Cardiac muscle cell (in vitro differentiated cells and primary cell): ENCODE results near the gene PSMA5. TPM values are rescaled to one million over a fixed set of nuclear protein-coding genes. Genes with fewer than 3 reads are reported as not detected.

Experiments
- DNase-seq, 2 donors: peaks; one replicate each; pipeline versions ENCODE4 v3.0.0 to v3.0.0-alpha.2; 2010 to 2017; ENCODE audit warnings: low read depth in 1 of 2, low spot score in 1 of 2
- H3K27ac ChIP-seq: fragments of 200-600 bp; sonication (generic); 2 replicates; pipeline ENCODE4 v1.5.1; 2016
- H3K27me3 ChIP-seq: fragments of 200-600 bp; sonication (generic); 2 replicates; pipeline ENCODE4 v1.6.0; 2016; ENCODE audit warnings: control low read depth
- H3K36me3 ChIP-seq: fragments of 200-600 bp; sonication (generic); 2 replicates; pipeline ENCODE4 v1.5.1; 2016; ENCODE audit warnings: control low read depth
- H3K4me1 ChIP-seq: fragments of 200-600 bp; sonication (generic); 2 replicates; pipeline ENCODE4 v1.8.1; 2017; ENCODE audit warnings: low read depth, mild to moderate bottlenecking, mixed run types
- H3K4me3 ChIP-seq: fragments of 200-600 bp; sonication (generic); 2 replicates; pipeline ENCODE4 v1.5.1; 2016; ENCODE audit warnings: mild to moderate bottlenecking
- H3K9me3 ChIP-seq: fragments of 200-600 bp; sonication (generic); 2 replicates; pipeline ENCODE4 v1.5.1; 2017; ENCODE audit warnings: low read depth, mild to moderate bottlenecking, control low read depth
- polyA plus RNA-seq: library from polyadenylated mRNA; unstranded; fragments of >200 nt; fragmentation: Nextera tagmentation; extraction: Ambion mirVana; gene quantifications from 2 replicates; pipeline ENCODE4 v1.2.1, GENCODE V29; 2016
- total RNA-seq: library from RNA; depleted of rRNA; stranded (reverse); fragments of >200 nt; gene quantifications from 2 replicates; pipeline ENCODE4 v1.2.3, GENCODE V29; 2016
- TF ChIP-seq, protein P1 (sequence below): IDR thresholded peaks from 2 replicates; pipeline ENCODE4 v1.5.1; 2012; ENCODE audit warnings: low read depth, mild to moderate bottlenecking, low read length

The PSMA5 gene
- total and polyA plus RNA-seq, 2 experiments from 2014 or later: 24.8 to 103 TPM

DNA sequence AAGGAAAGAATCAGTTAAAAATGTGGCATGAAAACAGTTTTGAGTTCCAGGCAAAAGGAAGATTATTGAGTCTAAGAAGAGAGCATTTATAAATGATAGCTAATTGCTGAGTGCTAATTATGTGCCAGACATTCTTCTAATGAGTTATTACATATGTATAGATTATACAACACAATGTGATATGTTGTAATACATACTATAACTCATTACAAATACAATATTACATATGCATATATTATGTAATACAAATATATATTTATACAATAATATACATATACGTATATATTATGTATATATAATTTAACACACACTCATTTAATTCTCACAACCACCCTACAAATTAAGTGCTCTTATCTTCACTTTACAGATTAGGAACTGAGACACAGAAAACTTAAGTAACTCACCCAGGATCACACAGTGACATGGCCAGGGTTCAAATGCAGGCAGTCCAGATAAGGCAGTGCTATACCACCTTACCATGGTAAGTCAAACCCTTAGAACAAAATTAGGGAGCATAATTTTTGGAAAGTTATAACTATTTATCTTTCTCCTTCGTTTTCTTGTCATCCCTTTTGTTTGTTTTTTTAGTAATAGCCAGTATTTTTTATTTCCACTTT lies 32.5 kb downstream of the PSMA5 start:
- H3K27ac ChIP-seq: peak overlapping the region; percentile 91
- no peak overlapping the region for H3K4me3 ChIP-seq

DNA sequence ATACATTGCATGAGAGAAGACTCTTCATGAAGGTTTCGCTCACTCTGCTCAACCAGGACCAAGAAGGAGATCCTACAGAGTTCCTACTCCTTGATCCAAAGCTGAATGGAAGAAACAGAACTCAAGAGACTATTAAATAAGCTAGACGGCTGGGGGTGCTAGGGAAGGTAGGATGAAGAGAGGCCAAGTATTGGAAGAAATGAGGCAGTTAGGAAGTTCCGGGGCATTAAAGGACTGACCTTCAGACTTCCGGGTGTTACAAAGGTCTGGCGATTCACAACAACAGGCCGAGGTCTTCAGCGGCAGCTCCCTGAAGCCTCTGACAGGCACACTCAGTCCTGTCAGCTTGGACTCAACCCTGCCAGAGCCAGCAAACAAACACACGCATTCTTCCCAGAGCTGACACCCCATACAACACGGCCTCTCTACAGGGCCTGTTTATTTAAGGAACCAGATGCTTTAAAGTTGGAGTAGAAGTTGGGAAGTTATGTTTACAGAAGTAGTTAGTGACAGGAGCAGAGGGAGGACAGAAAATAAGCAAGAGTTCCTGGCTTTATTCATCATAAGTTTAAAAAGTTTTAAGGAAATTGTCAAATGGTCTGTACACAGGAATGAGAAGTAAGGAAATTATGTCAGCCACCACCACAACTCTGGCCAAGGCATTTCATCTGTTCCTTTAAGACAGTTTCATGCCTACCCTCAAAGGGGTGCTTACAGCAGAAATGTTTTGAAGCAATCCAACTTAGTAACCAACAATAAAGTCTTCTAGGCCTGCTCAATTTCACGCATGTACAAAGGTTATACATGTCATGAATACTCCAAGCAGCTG lies 33.2 kb downstream of the PSMA5 start:
- Histone ChIP-seq H3K9me3 (no peaks in the 10 kb centered on the region), H3K4me3 (no peak overlapping the region), H3K27ac (peak overlapping the region; percentile 91), H3K4me1 (peaks cover 67% of the 10 kb centered on the region), H3K36me3 (no peaks in the 10 kb centered on the region), H3K27me3 (no peaks in the 10 kb centered on the region)
- TF ChIP-seq, protein P1, sequence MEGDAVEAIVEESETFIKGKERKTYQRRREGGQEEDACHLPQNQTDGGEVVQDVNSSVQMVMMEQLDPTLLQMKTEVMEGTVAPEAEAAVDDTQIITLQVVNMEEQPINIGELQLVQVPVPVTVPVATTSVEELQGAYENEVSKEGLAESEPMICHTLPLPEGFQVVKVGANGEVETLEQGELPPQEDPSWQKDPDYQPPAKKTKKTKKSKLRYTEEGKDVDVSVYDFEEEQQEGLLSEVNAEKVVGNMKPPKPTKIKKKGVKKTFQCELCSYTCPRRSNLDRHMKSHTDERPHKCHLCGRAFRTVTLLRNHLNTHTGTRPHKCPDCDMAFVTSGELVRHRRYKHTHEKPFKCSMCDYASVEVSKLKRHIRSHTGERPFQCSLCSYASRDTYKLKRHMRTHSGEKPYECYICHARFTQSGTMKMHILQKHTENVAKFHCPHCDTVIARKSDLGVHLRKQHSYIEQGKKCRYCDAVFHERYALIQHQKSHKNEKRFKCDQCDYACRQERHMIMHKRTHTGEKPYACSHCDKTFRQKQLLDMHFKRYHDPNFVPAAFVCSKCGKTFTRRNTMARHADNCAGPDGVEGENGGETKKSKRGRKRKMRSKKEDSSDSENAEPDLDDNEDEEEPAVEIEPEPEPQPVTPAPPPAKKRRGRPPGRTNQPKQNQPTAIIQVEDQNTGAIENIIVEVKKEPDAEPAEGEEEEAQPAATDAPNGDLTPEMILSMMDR: no peak
- DNase-seq: peak; percentile 65 to 86

More for the DNA sequence above, 32.5 kb downstream of the PSMA5 start:
- Histone ChIP-seq H3K4me1 (peaks cover 69% of the 10 kb centered on the region), H3K9me3 (no peaks in the 10 kb centered on the region), H3K36me3 (no peaks in the 10 kb centered on the region), H3K27me3 (no peaks in the 10 kb centered on the region)
- no peak for DNase-seq
- TF ChIP-seq, protein P1: no peak

DNA sequence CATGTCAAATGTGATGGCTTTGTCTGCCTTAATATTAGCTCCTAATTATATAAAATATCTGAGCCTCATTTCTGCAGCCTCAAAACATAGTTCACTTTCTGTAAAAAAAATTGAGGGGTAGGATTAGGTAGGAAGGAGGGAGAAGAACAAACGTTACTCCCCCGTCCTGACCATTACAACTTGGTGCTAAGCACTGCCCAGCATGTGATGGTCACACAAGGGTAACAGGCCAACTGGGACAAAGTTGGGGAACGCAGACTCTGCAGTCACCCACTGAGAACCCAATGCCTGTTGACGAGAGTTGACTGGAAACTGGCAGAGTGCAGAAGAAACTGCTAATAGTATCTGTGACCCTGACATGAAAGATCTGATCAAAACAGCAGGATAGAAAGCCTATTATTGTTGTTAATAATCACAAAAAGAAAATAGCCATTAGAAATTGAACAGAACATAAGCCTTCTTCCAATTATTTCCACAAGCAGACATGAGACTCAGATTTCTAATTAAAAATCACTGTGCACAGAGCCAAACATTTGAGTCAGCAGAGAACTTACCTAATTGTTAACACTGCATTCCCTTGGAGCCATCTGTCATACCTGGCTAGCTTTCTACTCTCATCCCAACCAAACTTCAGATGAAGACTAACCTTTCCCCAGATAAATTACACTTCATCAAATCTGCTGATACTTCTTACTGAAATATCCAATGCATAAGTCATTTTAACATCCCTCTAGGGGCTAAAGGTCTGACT lies 34.0 kb downstream of the PSMA5 start:
- Histone ChIP-seq H3K27ac (peak overlapping the region; percentile 91), H3K36me3 (no peaks in the 10 kb centered on the region), H3K4me1 (peaks cover 67% of the 10 kb centered on the region), H3K9me3 (no peaks in the 10 kb centered on the region), H3K27me3 (no peaks in the 10 kb centered on the region), H3K4me3 (no peak overlapping the region)
- no peak for DNase-seq
- TF ChIP-seq, protein P1: no peak

DNA sequence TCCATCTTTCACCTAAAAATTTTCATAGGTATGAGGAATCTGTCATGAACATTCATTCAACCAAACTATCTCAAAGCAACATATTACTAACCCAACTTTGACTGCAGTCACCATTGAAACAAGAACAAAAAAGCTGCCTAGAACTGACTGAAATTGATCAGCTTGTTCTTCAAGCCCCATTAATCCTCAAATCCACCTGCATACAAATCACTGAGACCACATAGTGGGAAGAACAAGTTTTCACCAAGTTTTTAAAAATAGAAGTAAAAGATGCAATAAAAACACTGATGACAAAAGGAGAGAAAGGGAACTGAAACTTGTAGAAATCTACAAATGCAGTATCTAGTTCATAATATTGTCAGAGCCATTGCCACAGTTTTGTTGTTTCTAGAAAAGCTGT lies 34.6 kb downstream of the PSMA5 start:
- TF ChIP-seq, protein P1: no peak
- no peaks in the 10 kb centered on the region for H3K9me3 ChIP-seq
- H3K36me3 ChIP-seq: no peaks in the 10 kb centered on the region
- H3K4me3 ChIP-seq: no peak overlapping the region
- no peak for DNase-seq
- H3K27ac ChIP-seq: peak overlapping the region; percentile 91
- peaks cover 65% of the 10 kb centered on the region for H3K4me1 ChIP-seq
- H3K27me3 ChIP-seq: no peaks in the 10 kb centered on the region

DNA sequence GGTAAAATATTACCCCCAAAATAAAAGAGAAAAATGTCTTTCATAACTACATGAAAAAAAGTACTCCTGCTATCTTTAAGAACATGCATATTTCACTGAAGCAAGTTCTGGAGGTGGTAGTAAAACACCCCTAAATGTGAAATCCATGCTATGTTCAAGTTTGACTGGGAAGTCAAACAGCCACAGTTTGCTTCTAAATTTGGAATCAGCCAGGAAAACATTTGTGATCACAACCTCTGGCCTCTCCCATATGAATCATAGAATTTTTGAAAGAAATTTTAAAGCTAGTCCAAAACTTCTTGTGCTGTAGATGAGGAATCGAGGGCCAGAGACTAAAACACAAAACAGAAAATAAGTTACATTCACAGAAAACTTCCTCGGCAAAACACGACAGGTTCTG lies 35.1 kb downstream of the PSMA5 start:
- Histone ChIP-seq H3K4me3 (no peak overlapping the region), H3K4me1 (peaks cover 62% of the 10 kb centered on the region), H3K36me3 (no peaks in the 10 kb centered on the region), H3K9me3 (no peaks in the 10 kb centered on the region), H3K27me3 (no peaks in the 10 kb centered on the region), H3K27ac (peak overlapping the region; percentile 91)
- DNase-seq: peak in 1 of 2 donors; percentile 36
- TF ChIP-seq, protein P1: no peak
